ENCODE data around the gene CARNS1. TPM values are rescaled to one million over a fixed set of nuclear protein-coding genes. Genes with fewer than 3 reads are reported as not detected.

The CARNS1 gene
- polyA plus RNA-seq, 1 donor from 2014 or later: not detected

DNA sequence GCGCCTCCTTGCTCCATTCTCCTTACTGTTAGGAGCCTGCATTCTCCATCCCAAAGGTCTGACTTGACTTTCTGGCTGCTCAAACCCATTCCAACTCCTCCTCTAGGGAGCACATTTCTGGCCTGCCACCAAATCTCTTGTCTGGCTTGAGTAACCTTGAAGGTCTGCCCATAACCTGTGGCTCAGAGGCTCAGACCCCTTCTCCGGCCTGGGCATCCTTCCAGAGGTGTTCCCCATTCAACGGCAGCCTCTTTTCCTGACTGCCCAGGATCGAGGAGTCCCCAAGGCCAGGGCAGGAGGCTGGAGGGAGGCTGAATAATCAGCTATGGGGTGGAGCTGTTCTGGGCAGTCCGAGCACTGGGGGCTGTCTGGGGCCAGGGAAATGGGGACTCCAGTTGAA is 21.5 kb upstream of the CARNS1 start:
- no peak overlapping the region for H3K9ac ChIP-seq (ENCODE audit: low read length)
- no peaks in the 10 kb centered on the region for H3K36me3 ChIP-seq (ENCODE audit: insufficient read depth, low read length)
- TF ChIP-seq TAF1 (IDR thresholded peaks at IDR 0.05; ENCODE audit: low read depth) (no peak), SMC3 (conservative IDR thresholded peaks at IDR 0.05; ENCODE audit: poor library complexity) (no peak), EP300 (conservative IDR thresholded peaks at IDR 0.05; ENCODE audit: poor library complexity, severe bottlenecking) (no peak), CTCF (IDR thresholded peaks at IDR 0.05; ENCODE audit: poor library complexity, severe bottlenecking) (no peak), POLR2AphosphoS5 (IDR thresholded peaks at IDR 0.05) (no peak), EZH2 (IDR thresholded peaks at IDR 0.05; ENCODE audit: borderline replicate concordance, insufficient read depth, low read length, poor library complexity, severe bottlenecking) (no peak), MXI1 (conservative IDR thresholded peaks at IDR 0.05; ENCODE audit: poor library complexity, severe bottlenecking) (no peak), RAD21 (conservative IDR thresholded peaks at IDR 0.05) (no peak)
- TF ChIP-seq, protein P1, sequence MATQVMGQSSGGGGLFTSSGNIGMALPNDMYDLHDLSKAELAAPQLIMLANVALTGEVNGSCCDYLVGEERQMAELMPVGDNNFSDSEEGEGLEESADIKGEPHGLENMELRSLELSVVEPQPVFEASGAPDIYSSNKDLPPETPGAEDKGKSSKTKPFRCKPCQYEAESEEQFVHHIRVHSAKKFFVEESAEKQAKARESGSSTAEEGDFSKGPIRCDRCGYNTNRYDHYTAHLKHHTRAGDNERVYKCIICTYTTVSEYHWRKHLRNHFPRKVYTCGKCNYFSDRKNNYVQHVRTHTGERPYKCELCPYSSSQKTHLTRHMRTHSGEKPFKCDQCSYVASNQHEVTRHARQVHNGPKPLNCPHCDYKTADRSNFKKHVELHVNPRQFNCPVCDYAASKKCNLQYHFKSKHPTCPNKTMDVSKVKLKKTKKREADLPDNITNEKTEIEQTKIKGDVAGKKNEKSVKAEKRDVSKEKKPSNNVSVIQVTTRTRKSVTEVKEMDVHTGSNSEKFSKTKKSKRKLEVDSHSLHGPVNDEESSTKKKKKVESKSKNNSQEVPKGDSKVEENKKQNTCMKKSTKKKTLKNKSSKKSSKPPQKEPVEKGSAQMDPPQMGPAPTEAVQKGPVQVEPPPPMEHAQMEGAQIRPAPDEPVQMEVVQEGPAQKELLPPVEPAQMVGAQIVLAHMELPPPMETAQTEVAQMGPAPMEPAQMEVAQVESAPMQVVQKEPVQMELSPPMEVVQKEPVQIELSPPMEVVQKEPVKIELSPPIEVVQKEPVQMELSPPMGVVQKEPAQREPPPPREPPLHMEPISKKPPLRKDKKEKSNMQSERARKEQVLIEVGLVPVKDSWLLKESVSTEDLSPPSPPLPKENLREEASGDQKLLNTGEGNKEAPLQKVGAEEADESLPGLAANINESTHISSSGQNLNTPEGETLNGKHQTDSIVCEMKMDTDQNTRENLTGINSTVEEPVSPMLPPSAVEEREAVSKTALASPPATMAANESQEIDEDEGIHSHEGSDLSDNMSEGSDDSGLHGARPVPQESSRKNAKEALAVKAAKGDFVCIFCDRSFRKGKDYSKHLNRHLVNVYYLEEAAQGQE (IDR thresholded peaks at IDR 0.05; ENCODE audit: borderline replicate concordance): no peak

GRCh38 chr11:67395555-67396258 is 19.8 kb upstream of the CARNS1 start:
- Histone ChIP-seq H3K36me3 (ENCODE audit: insufficient read depth, low read length) (no peaks in the 10 kb centered on the region), H3K9me2 (ENCODE audit: insufficient read depth, low read length) (no peaks in the 10 kb centered on the region), H3K79me2 (replicated peaks; ENCODE audit: insufficient read depth, low read length) (peaks cover 5% of the 10 kb centered on the region), H3K9ac (ENCODE audit: low read length) (no peak overlapping the region), H3K27me3 (ENCODE audit: insufficient read depth, low read depth, low read length) (no peaks in the 10 kb centered on the region), H3F3A (ENCODE audit: insufficient read depth, low read length, poor library complexity, severe bottlenecking) (no peaks in the 10 kb centered on the region), H3K4me2 (ENCODE audit: low read length) (no peak overlapping the region), H3K27ac (ENCODE audit: low read length) (no peak overlapping the region), H2AFZ (ENCODE audit: low read depth, low read length) (no peak overlapping the region), H4K20me1 (ENCODE audit: insufficient read depth) (no peaks in the 10 kb centered on the region), H3K9me3 (ENCODE audit: low read length) (no peaks in the 10 kb centered on the region), H3K4me3 (ENCODE audit: low read length) (no peak overlapping the region)
- TF ChIP-seq EZH2 (IDR thresholded peaks at IDR 0.05; ENCODE audit: borderline replicate concordance, insufficient read depth, low read length, poor library complexity, severe bottlenecking) (no peak), CTCF (IDR thresholded peaks at IDR 0.05; ENCODE audit: poor library complexity, severe bottlenecking) (no peak), MXI1 (conservative IDR thresholded peaks at IDR 0.05; ENCODE audit: poor library complexity, severe bottlenecking) (no peak), POLR2AphosphoS5 (IDR thresholded peaks at IDR 0.05) (no peak), SMC3 (conservative IDR thresholded peaks at IDR 0.05; ENCODE audit: poor library complexity) (no peak), RAD21 (conservative IDR thresholded peaks at IDR 0.05) (no peak), EP300 (conservative IDR thresholded peaks at IDR 0.05; ENCODE audit: poor library complexity, severe bottlenecking) (no peak), TAF1 (IDR thresholded peaks at IDR 0.05; ENCODE audit: low read depth) (no peak)
- TF ChIP-seq, protein P1 (IDR thresholded peaks at IDR 0.05; ENCODE audit: borderline replicate concordance): no peak

More for the DNA sequence above, 21.5 kb upstream of the CARNS1 start:
- H3K4me2 ChIP-seq (ENCODE audit: low read length): no peak overlapping the region
- H3K9me2 ChIP-seq (ENCODE audit: insufficient read depth, low read length): no peaks in the 10 kb centered on the region
- no peak overlapping the region for H3K27ac ChIP-seq (ENCODE audit: low read length)
- no peaks in the 10 kb centered on the region for H3K79me2 ChIP-seq (replicated peaks; ENCODE audit: insufficient read depth, low read length)
- H2AFZ ChIP-seq (ENCODE audit: low read depth, low read length): no peak overlapping the region
- no peaks in the 10 kb centered on the region for H3K27me3 ChIP-seq (ENCODE audit: insufficient read depth, low read depth, low read length)
- H4K20me1 ChIP-seq (ENCODE audit: insufficient read depth): no peaks in the 10 kb centered on the region
- H3F3A ChIP-seq (ENCODE audit: insufficient read depth, low read length, poor library complexity, severe bottlenecking): no peaks in the 10 kb centered on the region
- no peaks in the 10 kb centered on the region for H3K9me3 ChIP-seq (ENCODE audit: low read length)
- no peak overlapping the region for H3K4me3 ChIP-seq (ENCODE audit: low read length)

Measured in neural cell (in vitro differentiated cells).